SK-N-SH (cell line): Measurements from ENCODE around the gene USP10.

Experiments
- CTCF ChIP-seq: fragments of 200-600 bp; sonication (generic); IDR thresholded peaks from 2 replicates; pipeline ENCODE4 v1.6.1; 2017; ENCODE audit warnings: antibody characterized with exemption, mild to moderate bottlenecking, moderate library complexity
- EP300 ChIP-seq, 2 experiments: IDR thresholded peaks; 2 replicates each; pipeline versions ENCODE4 v1.4.0 to v1.6.1; 2012; ENCODE audit warnings: borderline replicate concordance in 1 of 2, low read depth in 1 of 2, low read length in 1 of 2
- FOXJ3 ChIP-seq: sonication (generic); formaldehyde crosslinking; IDR thresholded peaks from 2 replicates; pipeline ENCODE4 v1.5.1; 2020; ENCODE audit warnings: mild to moderate bottlenecking, missing genetic modification reagents
- FOXM1 ChIP-seq: IDR thresholded peaks from 2 replicates; pipeline ENCODE4 v1.4.0; 2012; ENCODE audit warnings: low read depth, mild to moderate bottlenecking
- GABPA ChIP-seq: IDR thresholded peaks from 2 replicates; pipeline ENCODE4 v1.4.0; 2012; ENCODE audit warnings: low read depth, mild to moderate bottlenecking
- JUND ChIP-seq: IDR thresholded peaks from 2 replicates; pipeline ENCODE4 v1.4.0; 2012
- NRF1 ChIP-seq: IDR thresholded peaks from 2 replicates; pipeline ENCODE4 v1.6.1; 2012; ENCODE audit warnings: low read depth, mild to moderate bottlenecking, low read length
- RAD21 ChIP-seq: IDR thresholded peaks from 2 replicates; pipeline ENCODE4 v1.6.1; 2012; ENCODE audit warnings: mild to moderate bottlenecking, low read length
- RCOR1 ChIP-seq: fragments of 150-350 bp; IDR thresholded peaks from 2 replicates; pipeline ENCODE4 v1.6.1; 2017; ENCODE audit warnings: antibody characterized with exemption, low read length
- REST ChIP-seq: IDR thresholded peaks from 2 replicates; pipeline ENCODE4 v1.6.1; 2012; ENCODE audit warnings: mild to moderate bottlenecking, low read depth, low read length, moderate library complexity
- RXRA ChIP-seq: IDR thresholded peaks from 2 replicates; pipeline ENCODE4 v1.4.0; 2012; ENCODE audit warnings: low read depth, mild to moderate bottlenecking, borderline replicate concordance
- SMC3 ChIP-seq: IDR thresholded peaks from 2 replicates; pipeline ENCODE4 v1.6.1; 2012; ENCODE audit warnings: low read depth, low read length, improper control_type of control experiment
- TEAD4 ChIP-seq: IDR thresholded peaks from 2 replicates; pipeline ENCODE4 v1.4.0; 2012; ENCODE audit warnings: mild to moderate bottlenecking, borderline replicate concordance; ENCODE audit not compliant: insufficient read depth
- USF1 ChIP-seq: IDR thresholded peaks from 2 replicates; pipeline ENCODE4 v1.4.0; 2012; ENCODE audit warnings: low read depth, borderline replicate concordance

GRCh38 chr16:84746231-84746630, 46.4 kb downstream of the USP10 start:
- TF ChIP-seq SMC3 (no peak), USF1 (no peak), TEAD4 (no peak), CTCF (no peak), RAD21 (no peak), EP300 (IDR thresholded peaks at IDR 0.05; ENCODE audit: borderline replicate concordance in 1 of 2, low read depth in 1 of 2, low read length in 1 of 2) (no peak), GABPA (no peak), FOXM1 (no peak), JUND (no peak), RCOR1 (no peak), RXRA (no peak), REST (no peak), NRF1 (no peak), FOXJ3 (CRISPR knock-in tag) (no peak)
